HG03139 (cell line): ENCODE measurements around the gene PTER.

Source experiments
- ATAC-seq: cut with Tn5 transposase; IDR thresholded peaks from one replicate; pipeline ENCODE4 v1.9.1; 2021; ENCODE audit not compliant: unreplicated experiment

Gene PTER, protein sequence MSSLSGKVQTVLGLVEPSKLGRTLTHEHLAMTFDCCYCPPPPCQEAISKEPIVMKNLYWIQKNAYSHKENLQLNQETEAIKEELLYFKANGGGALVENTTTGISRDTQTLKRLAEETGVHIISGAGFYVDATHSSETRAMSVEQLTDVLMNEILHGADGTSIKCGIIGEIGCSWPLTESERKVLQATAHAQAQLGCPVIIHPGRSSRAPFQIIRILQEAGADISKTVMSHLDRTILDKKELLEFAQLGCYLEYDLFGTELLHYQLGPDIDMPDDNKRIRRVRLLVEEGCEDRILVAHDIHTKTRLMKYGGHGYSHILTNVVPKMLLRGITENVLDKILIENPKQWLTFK

GRCh38 chr10:16436758-16437539 is at the start of gene PTER:
Gene PTER (plus strand): TSS chr10:16437010. CDS start chr10:16484385, 47,375 bp downstream.
- ATAC-seq: peak; percentile 98

GRCh38 chr10:16392531-16393069 is 44.2 kb upstream of the PTER start:
- ATAC-seq: no peak

DNA sequence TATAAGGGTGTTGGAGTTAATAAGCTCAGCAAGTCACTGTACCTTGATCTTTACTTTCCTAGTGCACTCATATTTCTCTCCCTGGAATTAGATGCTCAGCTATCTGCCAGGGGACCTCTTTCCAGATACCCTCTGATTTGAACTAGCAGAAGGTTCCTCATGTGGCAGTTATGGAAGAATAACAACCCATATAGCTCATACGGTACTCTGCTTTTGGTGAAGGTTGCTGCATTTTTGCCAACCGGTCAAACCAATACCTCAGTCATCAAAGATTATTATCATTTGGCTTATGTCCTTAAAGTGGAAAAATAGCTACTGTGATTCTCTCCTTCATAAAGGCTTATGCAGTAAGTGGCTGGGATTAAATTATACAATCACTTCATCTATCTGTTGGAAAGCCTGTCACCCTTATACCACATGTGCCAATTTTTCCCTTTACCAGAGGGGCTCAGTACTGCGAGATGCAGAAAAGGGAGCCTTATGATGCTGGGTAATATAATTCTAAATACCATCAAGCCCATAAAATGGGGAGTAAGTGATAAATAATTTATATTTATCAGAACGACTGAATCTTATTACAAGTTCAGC is 43.4 kb upstream of the PTER start:
- ATAC-seq: no peak

GRCh38 chr10:16401416-16401815 is 35.4 kb upstream of the PTER start:
- ATAC-seq: no peak

DNA sequence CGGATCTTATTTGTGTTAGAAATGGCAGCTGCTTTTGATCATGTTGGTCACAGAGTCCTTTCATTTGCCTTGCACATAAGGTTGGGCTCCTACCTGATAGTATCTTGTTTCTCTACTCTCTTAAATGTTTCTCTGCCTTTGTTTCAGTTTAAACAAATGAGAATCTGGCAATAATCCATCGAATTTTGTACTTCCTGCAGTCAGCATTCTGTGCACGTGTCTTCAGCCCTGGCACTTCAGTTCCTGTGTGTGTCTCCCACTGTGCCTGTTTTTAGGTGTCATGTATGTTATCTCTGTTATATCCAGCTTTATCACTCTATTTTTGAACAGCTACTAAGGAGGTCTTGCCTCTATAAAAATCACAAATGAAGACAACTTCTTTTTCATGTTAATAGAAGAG is 28.4 kb upstream of the PTER start:
- no peak for ATAC-seq

DNA sequence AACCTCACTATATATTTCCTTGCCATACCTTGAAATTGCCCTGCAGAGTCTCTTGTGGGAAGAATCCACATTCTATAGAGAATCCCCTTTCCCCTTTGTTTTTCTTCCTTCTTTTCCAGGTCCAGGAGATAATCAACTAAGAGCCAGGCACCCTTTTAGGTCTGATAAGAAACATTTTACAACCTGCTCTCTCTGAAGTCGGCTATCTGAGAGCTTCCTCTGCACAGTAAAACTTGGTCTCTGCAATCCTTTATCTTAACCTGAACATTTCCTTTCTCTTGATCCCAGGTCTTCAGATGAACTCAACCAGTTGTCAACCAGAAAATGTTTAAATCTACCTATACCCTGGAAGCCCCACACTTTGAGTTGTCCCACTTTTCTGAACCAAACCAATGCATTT is 19.5 kb upstream of the PTER start:
- ATAC-seq: no peak

DNA sequence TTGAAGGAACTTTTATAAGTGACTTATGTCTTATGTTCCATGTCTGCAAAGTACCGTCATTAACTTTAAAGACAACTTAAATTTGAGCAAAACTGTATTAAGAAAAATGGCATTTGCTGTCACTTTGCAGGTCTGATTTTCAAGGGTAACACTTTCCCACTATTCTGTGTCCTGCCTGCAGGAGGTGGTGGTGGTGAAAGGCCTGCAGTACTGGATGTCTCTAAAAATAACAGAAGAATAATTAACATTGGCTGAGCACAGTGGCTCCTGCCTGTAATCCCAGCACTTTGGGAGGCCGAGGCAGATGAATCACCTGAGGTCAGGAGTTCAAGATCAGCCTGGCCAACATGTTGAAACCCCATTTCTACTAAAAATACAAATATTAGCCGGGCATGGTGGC is 13.2 kb upstream of the PTER start:
- ATAC-seq: no peak

DNA sequence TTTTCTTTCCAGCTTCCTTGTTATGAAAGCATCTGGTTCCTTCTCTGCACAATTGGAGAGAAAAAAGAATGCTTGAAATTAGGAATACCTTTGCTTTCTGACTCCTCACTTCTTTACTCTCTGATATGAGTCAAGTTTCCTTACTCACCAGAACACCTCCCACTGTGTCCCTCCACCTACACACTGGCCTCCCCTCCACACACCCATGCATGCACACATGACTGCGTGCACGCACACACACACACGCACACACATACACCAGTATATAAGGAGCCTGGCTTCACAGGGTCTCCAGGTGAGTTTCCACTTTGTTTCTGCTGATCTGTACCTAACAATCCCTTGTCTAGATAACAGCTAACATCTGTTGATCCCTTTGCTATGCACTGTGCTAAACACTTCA is 11.4 kb upstream of the PTER start:
- ATAC-seq: no peak

- no peak for ATAC-seq
These were observed 7.3 kb upstream of the PTER start for GRCh38 chr10:16429539-16429938.

GRCh38 chr10:16436367-16436757 is 448 bp upstream of the PTER start:
- peak; percentile 5 for ATAC-seq

GRCh38 chr10:16437540-16437894 is 707 bp downstream of the PTER start:
- no peak for ATAC-seq

DNA sequence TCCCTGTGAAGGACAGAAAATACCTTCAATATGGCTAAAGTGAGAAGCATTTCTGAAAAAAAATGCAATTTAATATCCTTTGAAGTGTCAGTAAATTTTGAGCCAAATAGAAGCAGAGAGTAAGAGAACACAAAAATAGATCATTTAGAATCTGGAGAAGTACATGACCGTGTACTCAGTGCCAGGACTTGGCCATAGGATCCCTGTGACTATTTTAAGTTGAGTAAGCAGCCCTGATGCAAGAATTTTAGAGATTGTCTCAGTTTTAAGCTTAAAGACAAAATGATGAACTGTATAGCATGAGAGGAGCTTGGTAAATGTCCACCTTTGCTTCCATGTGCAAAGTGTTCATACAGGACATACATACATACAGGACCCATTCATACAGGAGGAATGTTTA is 2.5 kb downstream of the PTER start:
- no peak for ATAC-seq

- ATAC-seq: no peak
These were observed 3.8 kb downstream of the PTER start for GRCh38 chr10:16440396-16441133.

DNA sequence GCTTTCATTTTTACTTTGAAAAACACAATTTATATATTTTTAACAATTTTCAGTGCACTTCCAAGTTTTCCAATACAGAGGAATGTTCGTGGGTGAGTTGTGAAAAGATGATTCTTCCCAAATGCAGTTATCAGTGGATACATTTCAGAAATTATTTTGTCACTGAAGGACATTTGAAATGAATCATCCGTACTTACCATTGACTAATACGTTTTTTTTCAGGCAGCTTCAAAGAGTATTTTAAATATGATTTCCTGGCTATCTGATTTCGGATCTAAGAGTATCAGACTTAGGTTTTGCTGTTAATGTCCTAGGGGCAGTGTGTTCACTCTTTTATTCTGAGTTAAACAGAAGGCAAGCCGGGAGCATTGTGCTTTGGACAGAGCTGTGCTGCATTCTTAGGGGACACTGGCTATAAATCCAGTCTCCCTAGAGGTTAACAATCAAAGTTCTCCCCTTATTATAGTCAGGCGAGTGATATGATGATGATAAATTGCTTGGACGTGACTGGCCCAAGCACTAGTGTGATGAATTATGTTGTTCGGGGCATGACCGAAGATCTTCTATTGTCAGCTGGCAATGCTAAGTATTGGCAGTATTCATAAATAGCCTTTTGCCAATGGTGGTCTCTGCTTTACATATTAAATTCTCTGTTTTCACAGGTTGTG is 4.5 kb downstream of the PTER start:
- ATAC-seq: no peak

DNA sequence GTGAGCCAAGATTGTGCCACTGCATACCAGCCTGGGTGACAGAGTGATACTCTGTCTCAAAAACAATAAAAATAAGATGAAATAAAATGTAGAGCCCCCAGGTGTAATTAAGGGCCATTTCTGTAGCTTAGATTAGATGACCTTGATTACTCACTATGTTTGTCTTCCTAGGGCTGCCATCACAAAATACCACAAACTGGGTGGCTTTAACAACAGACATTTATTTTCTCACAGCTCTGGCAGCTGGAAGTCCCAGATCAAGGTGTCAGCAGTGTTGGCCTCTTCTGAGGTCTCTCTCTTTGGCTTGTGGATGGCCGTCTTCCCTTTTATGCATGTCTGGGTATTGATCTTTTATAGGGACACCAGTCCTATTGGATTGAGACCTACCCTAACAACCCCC is 6.1 kb downstream of the PTER start:
- ATAC-seq: no peak

DNA sequence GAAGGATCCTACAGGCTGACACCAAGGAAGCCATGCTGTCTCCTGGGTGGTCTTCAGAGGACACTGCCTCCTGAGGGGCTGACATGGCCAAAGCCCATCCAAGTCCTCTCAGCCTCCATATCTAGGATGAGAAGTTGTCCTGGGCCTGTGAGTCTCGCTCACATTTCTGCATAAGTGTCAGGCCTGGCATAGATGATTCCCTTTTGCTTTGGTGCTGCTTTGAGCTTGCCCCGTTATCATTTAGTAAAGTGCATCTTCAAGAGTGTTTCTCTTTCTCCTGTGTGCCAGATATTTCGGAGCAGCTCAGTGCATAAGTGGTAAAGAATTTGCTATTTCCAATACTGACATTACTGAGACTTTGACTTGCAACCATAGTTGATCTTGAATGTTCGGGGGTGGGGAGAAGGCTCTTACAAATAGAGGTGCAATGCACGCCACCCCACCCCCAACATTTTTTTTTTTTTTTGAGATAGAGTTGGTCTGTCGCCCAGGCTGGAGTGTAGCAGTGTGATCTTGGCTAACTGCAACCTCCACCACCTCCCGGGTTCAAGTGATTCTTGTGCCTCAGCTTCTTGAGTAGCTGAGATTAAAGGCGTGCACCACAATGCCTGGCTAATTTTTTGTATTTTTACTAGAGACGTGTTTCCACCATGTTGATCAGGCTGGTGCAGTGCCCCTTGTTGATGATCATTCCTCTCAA is 9.1 kb downstream of the PTER start:
- no peak for ATAC-seq

- ATAC-seq: no peak
These were observed 12.6 kb downstream of the PTER start for GRCh38 chr10:16449454-16449853.

DNA sequence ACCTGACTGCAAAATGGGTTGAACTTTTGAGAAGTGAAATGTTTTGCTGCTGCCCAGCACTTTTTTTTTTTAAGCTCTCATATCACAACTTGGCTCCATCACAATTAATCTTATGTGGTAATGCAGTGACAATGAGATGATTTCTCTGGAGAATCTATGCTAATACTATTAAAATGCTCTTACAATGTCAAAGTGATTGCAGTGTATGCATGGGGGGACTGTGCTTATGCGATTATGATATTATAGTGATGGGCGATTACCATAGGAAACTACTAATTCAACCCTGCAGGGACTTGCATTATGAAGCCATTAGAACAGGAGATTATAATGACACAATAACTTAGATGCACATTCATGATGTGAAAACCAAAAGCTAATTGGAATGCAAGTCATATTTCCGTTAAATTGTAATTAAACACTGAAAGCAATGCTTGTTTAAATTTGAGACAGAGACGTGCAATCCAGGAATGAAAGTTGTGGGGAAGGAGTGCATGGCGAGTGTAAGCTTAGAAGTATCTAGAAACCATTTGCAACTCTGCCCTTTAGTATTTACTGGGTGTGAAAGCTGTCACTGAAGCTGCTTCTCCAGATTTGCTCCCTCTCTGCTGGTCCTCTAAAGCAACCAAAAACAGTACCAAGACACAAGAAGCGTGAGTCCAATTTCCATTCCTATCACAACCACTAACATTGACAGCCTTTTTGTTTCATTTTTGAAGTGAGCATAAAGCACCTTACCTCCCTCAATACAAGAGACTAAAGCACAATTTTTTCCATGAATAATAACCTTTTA is 21.6 kb downstream of the PTER start:
- no peak for ATAC-seq

- ATAC-seq: no peak
These were observed 22.7 kb downstream of the PTER start for GRCh38 chr10:16459423-16459939.
